ENCODE measurements around the gene FBLN5.

- TF ChIP-seq POLR2A (IDR thresholded peaks at IDR 0.05) = no peak
- TF ChIP-seq CTCF (IDR thresholded peaks at IDR 0.05) = no peak
- TF ChIP-seq POLR2AphosphoS5 (IDR thresholded peaks at IDR 0.05) = no peak
- TF ChIP-seq EP300 (IDR thresholded peaks at IDR 0.05) = no peak
Observed at GRCh38 chr14:91903070-91903469, 44.4 kb downstream of the FBLN5 start.
